Measurements from ENCODE around the gene RBBP8NL.

GRCh38 chr20:62457098-62457497 lies 29.8 kb upstream of the RBBP8NL start:
- TF ChIP-seq NFYB (CRISPR knock-in tag; conservative IDR thresholded peaks at IDR 0.05; ENCODE audit: low read depth) (no peak), ETV6 (CRISPR knock-in tag; IDR thresholded peaks at IDR 0.05) (no peak), ZNF423 (CRISPR knock-in tag; IDR thresholded peaks at IDR 0.05) (no peak), CTCF (IDR thresholded peaks at IDR 0.05) (no peak)

Measured in WTC11 (cell line).